Hepatic stellate cell (primary cell): ENCODE measurements around the gene LYPD6.
A peak's percentile ranks its signal among the peaks of the same experiment; 100 is the strongest.

Source experiments
- DNase-seq: peaks from one replicate; pipeline ENCODE4 v3.0.0; 2011; ENCODE audit warnings: low spot score

Gene LYPD6

GRCh38 chr2:149348291-149348690 lies 17.9 kb downstream of the LYPD6 start:
- DNase-seq, result no peak

DNA sequence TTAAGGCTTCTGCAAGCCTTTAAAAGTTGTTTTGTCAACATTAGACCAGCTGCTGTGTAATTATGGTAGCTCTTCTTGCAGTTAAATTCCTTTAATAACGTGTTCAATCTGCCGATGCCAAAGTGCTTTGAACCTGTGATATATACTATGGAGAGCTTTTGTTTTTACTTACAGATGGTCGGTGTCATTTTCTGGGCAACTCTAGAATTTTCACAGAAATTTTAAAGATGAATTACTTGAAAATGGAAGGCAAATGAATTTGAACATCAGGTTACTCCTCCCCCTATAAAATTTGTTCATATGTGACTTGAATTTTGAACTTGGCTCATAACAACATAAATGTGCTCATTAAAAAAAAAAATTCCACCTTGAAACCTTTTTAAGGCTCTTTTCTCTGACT lies 23.0 kb downstream of the LYPD6 start:
- DNase-seq, result no peak

DNA sequence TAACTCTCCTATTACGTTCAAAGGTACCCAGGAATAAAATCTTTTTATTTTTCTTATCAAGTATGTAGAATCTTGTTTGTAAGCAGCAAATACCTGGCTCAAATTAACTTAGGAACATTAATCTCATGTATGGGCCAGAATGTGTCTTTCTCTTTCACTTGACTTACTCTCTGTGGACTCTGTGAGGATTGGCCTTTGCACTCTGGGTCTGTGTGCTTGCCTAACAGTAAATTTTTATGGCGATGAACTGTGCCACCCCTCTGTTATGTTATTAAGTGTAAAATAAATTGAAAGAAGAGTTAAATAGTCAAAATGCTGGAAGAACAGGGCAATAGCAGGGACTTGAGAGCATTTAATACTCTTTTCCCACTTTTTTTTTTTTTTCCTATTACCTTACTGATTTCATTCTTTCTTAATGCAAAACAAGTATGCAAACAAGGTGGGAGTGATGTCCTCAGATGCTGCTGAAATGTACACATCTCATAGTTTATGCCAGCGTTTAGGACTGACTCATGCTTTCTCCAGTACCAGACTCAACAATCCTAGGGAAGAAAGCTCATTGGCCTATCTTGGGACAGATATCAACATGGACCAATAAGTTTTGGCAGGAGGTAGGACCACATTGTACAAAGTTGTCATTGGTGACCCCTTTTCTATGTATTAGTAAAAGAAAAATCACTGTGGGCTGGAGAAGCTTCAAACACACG lies 25.5 kb downstream of the LYPD6 start:
- DNase-seq, result no peak

- DNase-seq, result no peak
These were observed 26.7 kb downstream of the LYPD6 start for GRCh38 chr2:149357058-149357457.

GRCh38 chr2:149360106-149360505 lies 29.7 kb downstream of the LYPD6 start:
- DNase-seq, result no peak

DNA sequence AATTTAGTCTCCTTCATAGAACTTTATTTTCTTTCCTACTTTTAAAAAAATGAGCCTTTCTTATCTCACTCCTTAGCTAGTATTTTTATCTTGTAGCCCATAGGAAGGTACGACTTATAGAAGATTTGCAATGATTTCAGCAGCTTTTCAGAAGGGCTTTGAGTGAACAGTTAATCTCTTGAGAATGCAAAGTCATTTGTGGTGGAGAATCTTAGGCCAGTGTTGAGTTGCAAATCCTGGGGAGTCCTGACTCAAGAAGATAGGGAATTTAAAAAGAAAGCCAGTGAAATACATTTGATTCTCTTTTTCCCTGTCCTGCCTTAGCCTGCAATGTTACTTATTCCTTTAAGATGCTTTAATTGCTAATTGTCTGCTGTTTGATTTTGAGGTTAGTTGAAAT lies 33.6 kb downstream of the LYPD6 start:
- DNase-seq, result no peak

- DNase-seq, result no peak
These were observed 34.5 kb downstream of the LYPD6 start for GRCh38 chr2:149364839-149365238.

GRCh38 chr2:149365931-149366583 lies 35.7 kb downstream of the LYPD6 start:
- DNase-seq, result no peak

- no peak for DNase-seq
These were observed 39.8 kb downstream of the LYPD6 start for GRCh38 chr2:149370061-149370775.

- no peak for DNase-seq
These were observed 41.1 kb downstream of the LYPD6 start for GRCh38 chr2:149371476-149371875.

DNA sequence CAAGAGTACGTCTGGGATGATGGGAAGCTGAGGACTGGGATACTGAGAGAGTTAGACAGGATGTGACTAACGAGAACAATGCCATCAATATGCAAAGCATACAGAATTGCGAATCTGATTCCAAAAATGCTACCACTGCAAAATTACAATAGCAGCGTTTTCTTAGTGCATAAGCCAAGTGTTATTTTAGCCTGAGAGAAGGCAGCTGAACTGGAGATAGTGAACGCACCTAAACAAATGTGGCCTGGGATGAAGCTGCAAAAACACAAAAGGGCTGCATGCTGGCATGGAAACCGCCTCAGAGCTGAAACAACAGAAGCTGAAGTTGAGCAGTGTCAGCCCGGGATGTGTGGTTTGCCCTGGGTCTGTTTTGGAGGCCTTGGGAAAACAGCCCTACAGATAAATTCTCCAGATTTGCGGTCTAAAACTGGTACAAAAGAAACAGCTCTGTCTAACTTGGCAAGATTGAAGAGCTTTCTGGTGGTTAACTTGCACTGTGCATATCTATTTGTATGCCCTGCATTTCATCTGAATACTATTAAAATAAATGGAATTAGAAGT lies 45.5 kb downstream of the LYPD6 start:
- DNase-seq, result peak; percentile 5

- no peak for DNase-seq
These were observed 49.8 kb downstream of the LYPD6 start for GRCh38 chr2:149380205-149380604.

- DNase-seq, result peak; percentile 19
These were observed 53.0 kb downstream of the LYPD6 start for GRCh38 chr2:149383340-149383739.

GRCh38 chr2:149385350-149385749 lies 55.0 kb downstream of the LYPD6 start:
- no peak for DNase-seq

GRCh38 chr2:149387411-149387810 lies 57.0 kb downstream of the LYPD6 start:
- DNase-seq, result no peak

GRCh38 chr2:149388120-149388816 lies 57.9 kb downstream of the LYPD6 start:
- no peak for DNase-seq

DNA sequence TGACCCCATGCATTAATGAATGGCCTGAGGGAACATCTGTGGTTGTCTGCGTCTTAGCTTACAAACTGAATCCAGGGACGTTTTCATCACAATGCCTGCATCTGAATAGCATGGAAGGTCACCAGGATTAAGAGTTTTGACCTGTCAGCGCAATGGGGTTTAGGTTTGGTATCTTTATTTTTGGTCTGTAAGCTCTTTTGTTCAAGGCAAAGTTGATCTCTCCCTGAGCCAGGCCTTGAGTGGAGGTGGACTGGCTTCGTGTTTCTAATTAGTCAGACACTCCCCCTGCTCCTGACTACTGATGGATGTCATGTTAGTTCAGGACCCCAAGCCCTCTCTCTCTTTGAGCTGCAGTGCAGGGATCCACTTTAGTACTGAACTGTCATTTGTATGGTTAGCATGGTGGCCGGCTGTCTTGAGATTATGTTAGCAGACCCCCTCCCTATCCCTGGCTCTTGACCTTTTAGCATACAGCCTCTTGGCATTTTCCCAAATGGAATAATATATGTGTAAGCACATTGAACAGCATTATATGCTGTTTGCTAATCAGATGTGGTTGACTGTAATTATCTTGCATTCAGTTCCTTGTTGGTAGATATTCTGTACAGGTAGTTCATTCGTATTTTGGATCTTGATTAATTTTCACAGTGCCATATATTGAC lies 59.2 kb downstream of the LYPD6 start:
- DNase-seq, result no peak

DNA sequence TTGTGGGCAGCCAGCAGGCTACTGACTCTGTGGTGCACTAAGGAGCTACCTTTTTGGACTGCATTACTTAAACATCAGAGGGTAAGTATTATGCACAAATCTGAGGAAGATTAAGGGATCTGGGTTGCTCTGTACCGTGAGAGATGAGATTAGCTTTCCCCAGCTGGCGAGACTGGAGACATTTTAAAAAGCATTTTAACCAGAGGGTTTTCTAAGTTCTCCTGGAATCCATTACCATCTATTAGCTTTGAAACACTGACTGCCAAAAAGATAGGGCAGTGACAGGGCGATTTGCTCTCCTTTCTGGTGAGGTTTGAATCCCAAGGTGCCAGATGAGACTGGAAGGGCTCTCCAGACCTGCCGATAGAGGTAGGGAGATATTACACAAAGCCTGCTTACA lies 63.2 kb downstream of the LYPD6 start:
- DNase-seq, result no peak

- DNase-seq, result no peak
These were observed 64.5 kb downstream of the LYPD6 start for GRCh38 chr2:149394864-149395263.

GRCh38 chr2:149399934-149400615 lies 69.7 kb downstream of the LYPD6 start:
- no peak for DNase-seq

GRCh38 chr2:149400997-149401396 lies 70.6 kb downstream of the LYPD6 start:
- no peak for DNase-seq
